GM06990 (cell line): Measurements from ENCODE around the gene OR8B3.

Experiments used
- DNase-seq: peaks from one replicate; pipeline ENCODE4 v3.0.0-alpha.2; 2011; ENCODE audit not compliant: insufficient read length; ENCODE audit errors: extremely low read depth
- H3K27me3 ChIP-seq: replicated peaks from 2 replicates; pipeline ENCODE4 v1.6.0; 2011; ENCODE audit warnings: low read length; ENCODE audit not compliant: control insufficient read depth, insufficient read depth
- H3K36me3 ChIP-seq: 2 replicates; pipeline ENCODE4 v1.5.1; 2011; ENCODE audit warnings: low read length; ENCODE audit not compliant: control insufficient read depth, insufficient read depth
- H3K4me3 ChIP-seq: replicated peaks from 2 replicates; pipeline ENCODE4 v1.5.1; 2011; ENCODE audit warnings: low read depth, mild to moderate bottlenecking, control low read depth, low read length
- TF ChIP-seq, protein P1 (sequence below): IDR thresholded peaks from 2 replicates; pipeline ENCODE4 v1.5.1; 2011; ENCODE audit warnings: low read length, control low read depth, mild to moderate bottlenecking, inconsistent platforms; ENCODE audit not compliant: insufficient read depth, poor library complexity, severe bottlenecking

OR8B3 gene, protein sequence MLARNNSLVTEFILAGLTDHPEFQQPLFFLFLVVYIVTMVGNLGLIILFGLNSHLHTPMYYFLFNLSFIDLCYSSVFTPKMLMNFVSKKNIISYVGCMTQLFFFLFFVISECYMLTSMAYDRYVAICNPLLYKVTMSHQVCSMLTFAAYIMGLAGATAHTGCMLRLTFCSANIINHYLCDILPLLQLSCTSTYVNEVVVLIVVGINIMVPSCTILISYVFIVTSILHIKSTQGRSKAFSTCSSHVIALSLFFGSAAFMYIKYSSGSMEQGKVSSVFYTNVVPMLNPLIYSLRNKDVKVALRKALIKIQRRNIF

DNA sequence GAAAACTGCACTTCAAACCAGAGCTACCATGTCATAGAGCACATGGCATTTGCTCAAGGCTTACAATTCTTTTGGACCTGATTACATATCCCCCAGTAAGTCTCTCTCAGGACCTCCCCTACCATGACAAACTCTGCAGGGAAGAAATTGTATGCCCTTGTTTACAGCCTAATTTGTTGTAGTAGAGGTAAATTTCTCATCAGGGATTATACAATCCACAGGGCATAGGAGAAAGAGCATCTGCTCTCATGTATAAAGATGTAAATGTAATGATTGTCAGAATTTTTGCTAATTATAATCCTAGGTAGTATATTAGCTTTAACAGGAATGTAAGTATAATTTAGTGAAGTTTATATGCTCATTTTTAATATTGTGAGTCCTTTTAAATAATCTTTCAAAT lies at the start of gene OR8B3:
OR8B3 (minus strand) TSS at position 101 of the 400 bp plus-strand sequence. CDS start 1,673 bp downstream, outside the sequence.
- no peak within 1 kb of the TSS for H3K4me3 ChIP-seq
- DNase-seq: no peak
- no peaks in the 10 kb centered on the region for H3K36me3 ChIP-seq
- TF ChIP-seq, protein P1, sequence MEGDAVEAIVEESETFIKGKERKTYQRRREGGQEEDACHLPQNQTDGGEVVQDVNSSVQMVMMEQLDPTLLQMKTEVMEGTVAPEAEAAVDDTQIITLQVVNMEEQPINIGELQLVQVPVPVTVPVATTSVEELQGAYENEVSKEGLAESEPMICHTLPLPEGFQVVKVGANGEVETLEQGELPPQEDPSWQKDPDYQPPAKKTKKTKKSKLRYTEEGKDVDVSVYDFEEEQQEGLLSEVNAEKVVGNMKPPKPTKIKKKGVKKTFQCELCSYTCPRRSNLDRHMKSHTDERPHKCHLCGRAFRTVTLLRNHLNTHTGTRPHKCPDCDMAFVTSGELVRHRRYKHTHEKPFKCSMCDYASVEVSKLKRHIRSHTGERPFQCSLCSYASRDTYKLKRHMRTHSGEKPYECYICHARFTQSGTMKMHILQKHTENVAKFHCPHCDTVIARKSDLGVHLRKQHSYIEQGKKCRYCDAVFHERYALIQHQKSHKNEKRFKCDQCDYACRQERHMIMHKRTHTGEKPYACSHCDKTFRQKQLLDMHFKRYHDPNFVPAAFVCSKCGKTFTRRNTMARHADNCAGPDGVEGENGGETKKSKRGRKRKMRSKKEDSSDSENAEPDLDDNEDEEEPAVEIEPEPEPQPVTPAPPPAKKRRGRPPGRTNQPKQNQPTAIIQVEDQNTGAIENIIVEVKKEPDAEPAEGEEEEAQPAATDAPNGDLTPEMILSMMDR: no peak
- no peaks in the 10 kb centered on the region for H3K27me3 ChIP-seq

DNA sequence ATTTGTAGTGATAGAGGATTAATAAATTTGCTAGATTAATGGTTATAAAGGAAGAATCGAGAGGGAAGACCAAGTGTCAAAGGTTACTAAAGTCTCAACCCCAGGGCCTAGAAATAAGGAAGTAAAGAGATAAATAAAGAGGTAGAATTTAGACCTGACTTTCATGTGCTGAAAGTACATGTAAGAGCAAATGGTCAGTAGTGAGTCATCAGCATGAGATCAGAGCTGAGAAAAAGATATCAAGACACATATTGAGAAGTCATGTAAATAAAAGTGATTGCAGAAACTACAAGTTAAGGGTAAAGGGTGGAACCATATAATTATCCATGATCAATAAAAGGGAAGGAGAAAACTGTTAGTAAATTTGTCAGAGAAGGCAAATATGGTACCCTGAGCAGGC lies 48.1 kb upstream of the OR8B3 start:
- no peak overlapping the region for H3K4me3 ChIP-seq
- H3K36me3 ChIP-seq: no peaks in the 10 kb centered on the region
- TF ChIP-seq, protein P1: no peak
- no peaks in the 10 kb centered on the region; the same call in none of the 2 replicates for H3K27me3 ChIP-seq
- DNase-seq: no peak

DNA sequence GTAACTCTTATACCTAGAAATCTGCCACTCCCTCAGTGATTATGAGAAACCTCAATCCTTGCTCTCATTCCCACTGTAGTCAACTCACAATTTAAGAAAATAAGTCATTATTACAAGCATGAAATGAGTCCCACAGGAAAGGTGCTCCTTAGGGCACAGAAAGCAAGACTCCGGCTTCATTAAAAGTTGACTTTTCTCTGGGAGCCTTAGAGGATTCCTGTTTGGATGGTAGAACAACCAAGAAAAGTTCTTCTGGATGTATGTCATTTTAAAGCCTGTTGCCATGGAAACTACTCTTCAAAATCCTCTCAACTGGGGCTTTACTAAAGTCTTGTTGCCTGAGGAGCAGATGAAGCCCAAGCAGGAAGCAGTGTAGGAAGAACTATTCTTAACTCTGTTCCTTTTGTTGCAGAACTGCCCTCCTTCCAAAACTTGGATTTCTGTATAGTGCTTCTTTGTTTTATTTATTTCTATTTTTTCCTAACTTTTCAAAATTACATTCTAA lies 46.9 kb upstream of the OR8B3 start, which contains the start of gene OR8B8:
OR8B8 (minus strand) TSS at position 51 of the 505 bp plus-strand sequence. CDS start 4,611 bp downstream, outside the sequence.
- Histone ChIP-seq H3K4me3 (no peak within 1 kb of the TSS), H3K36me3 (no peaks in the 10 kb centered on the region), H3K27me3 (no peaks in the 10 kb centered on the region; the same call in none of the 2 replicates)
- TF ChIP-seq, protein P1: no peak
- no peak for DNase-seq

DNA sequence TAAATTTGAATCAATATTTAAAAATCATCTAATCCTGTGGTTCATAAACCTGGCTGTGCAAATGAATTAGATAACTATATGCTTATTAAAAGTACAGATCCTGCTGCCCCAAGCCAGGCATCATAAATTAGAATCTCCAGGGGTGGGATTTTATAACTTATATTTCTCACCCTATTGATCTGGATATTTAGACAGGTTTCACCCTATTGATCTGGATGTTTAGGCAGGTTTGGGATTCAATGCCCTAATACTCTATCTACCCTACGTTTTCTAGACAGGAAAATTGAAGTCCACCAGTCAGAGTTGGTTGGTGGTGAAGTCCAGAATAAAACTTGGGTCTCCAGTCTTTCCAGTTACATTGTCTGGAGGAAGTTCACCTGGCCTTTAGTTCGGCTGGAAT lies 44.0 kb upstream of the OR8B3 start:
- no peak for DNase-seq
- Histone ChIP-seq H3K4me3 (no peak overlapping the region), H3K36me3 (no peaks in the 10 kb centered on the region), H3K27me3 (no peaks in the 10 kb centered on the region; the same call in none of the 2 replicates)
- TF ChIP-seq, protein P1: no peak

DNA sequence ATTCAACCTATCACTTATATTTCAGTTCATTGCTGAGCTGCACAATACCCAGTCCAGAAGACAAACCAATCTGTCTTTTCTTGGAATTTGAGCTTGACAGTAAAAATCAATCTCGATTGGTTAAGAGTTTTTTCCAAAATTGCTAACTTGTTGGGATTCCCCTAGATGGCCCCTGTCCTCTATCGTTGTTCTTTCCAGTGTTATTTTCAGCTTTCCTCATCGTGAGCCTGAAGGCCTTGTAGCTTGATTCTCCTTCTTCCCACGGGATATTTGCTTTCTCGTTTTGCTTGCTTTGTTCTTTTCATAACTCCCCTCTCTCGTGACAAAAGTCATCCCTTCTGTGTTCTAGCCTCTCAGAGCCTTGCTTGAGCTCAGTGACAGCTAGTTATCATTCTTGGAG lies 43.6 kb upstream of the OR8B3 start:
- no peak for DNase-seq
- H3K27me3 ChIP-seq: no peaks in the 10 kb centered on the region; the same call in none of the 2 replicates
- TF ChIP-seq, protein P1: no peak
- H3K4me3 ChIP-seq: no peak overlapping the region
- no peaks in the 10 kb centered on the region for H3K36me3 ChIP-seq

DNA sequence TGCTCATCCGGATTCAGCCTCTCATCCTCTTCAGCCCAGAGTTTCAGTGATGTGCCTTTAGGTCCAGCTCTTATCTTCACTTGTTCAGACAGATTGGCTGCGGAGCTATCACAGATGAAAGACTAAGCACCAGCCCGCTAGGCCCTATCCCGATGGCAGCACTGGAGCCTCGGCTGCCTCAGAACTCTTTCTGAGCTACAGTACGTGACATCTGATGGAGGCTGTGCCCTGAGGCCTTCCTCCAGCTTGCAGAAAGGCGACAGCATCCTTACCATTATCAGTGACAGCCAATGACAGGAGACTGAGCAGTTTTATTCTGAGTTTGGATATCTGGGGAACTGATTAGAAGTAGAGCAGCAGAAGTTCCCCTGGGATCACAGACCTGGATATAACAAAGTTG lies 42.7 kb upstream of the OR8B3 start:
- DNase-seq: no peak
- H3K27me3 ChIP-seq: no peaks in the 10 kb centered on the region; the same call in none of the 2 replicates
- TF ChIP-seq, protein P1: no peak
- no peaks in the 10 kb centered on the region for H3K36me3 ChIP-seq
- no peak overlapping the region for H3K4me3 ChIP-seq
